PC-9 (cell line): ENCODE data around the gene C8G. TPM values are rescaled to one million over a fixed set of nuclear protein-coding genes. Genes with fewer than 3 reads are reported as not detected.

ENCODE experiments used
- BruUV-seq: library from RNA; stranded (reverse); fragments of 400-500 nt; replicated peaks from 2 replicates; lab custom pipeline; 2021; lab: Mats Ljungman, UMichigan
- CTCF ChIA-PET: fragments of 300-600 bp; sonication (Branson Sonifier 250); formaldehyde crosslinking; loops from one replicate; lab custom pipeline; 2022; ENCODE audit warnings: antibody characterized with exemption; lab: Charles Lee
- POLR2A ChIA-PET: fragments of 300-600 bp; sonication (Branson Sonifier 250); formaldehyde crosslinking; loops from one replicate; lab custom pipeline; 2022; ENCODE audit warnings: antibody characterized with exemption; ENCODE audit not compliant: unreplicated experiment; lab: Charles Lee
- DNase-seq, 2 experiments: peaks; one replicate each; pipeline versions ENCODE4 v3.0.0 to v3.0.0-alpha.2; 2015 to 2022; ENCODE audit warnings: mixed read lengths in 1 of 2
- H2AFZ ChIP-seq: fragments of 200-600 bp; sonication (generic); 2 replicates; pipeline ENCODE4 v1.8.1; 2017; ENCODE audit warnings: antibody characterized with exemption
- H3F3A ChIP-seq: fragments of 200-600 bp; sonication (generic); 2 replicates; pipeline ENCODE4 v1.8.1; 2017; ENCODE audit warnings: antibody characterized with exemption, mild to moderate bottlenecking, low read depth; ENCODE audit not compliant: insufficient read depth
- H3K27ac ChIP-seq: fragments of 200-600 bp; sonication (generic); 2 replicates; pipeline ENCODE4 v1.6.1; 2016; ENCODE audit warnings: mixed run types
- H3K27me3 ChIP-seq: fragments of 200-600 bp; sonication (generic); 2 replicates; pipeline ENCODE4 v1.6.1; 2016; ENCODE audit warnings: low read depth, mixed run types; ENCODE audit not compliant: insufficient read depth
- H3K36me3 ChIP-seq: fragments of 200-600 bp; sonication (generic); 2 replicates; pipeline ENCODE4 v1.6.1; 2016; ENCODE audit warnings: low read depth, mixed run types
- H3K4me1 ChIP-seq: fragments of 200-600 bp; sonication (generic); replicated peaks from 2 replicates; pipeline ENCODE4 v1.6.1; 2016; ENCODE audit warnings: mixed run types; ENCODE audit not compliant: insufficient read depth
- H3K4me2 ChIP-seq: fragments of 200-600 bp; sonication (generic); 2 replicates; pipeline ENCODE4 v1.6.1; 2017; ENCODE audit warnings: mixed run types
- H3K4me3 ChIP-seq: fragments of 200-600 bp; sonication (generic); 2 replicates; pipeline ENCODE4 v1.6.1; 2016; ENCODE audit warnings: mixed run types
- H3K79me2 ChIP-seq: fragments of 200-600 bp; sonication (generic); 2 replicates; pipeline ENCODE4 v1.6.1; 2017; ENCODE audit warnings: low read depth, mixed run types
- H3K9me2 ChIP-seq: fragments of 200-600 bp; sonication (generic); 2 replicates; pipeline ENCODE4 v1.8.1; 2017; ENCODE audit warnings: mild to moderate bottlenecking; ENCODE audit not compliant: insufficient read depth
- H3K9me3 ChIP-seq: fragments of 200-600 bp; sonication (generic); 2 replicates; pipeline ENCODE4 v1.8.1; 2016; ENCODE audit warnings: low read depth; ENCODE audit not compliant: insufficient read depth
- H4K20me1 ChIP-seq: fragments of 200-600 bp; sonication (generic); 2 replicates; pipeline ENCODE4 v1.8.1; 2017; ENCODE audit not compliant: insufficient read depth
- CTCF ChIP-seq: fragments of 200-600 bp; sonication (generic); conservative IDR thresholded peaks from 2 replicates; pipeline ENCODE4 v1.6.1; 2017; ENCODE audit warnings: mixed run types, antibody characterized with exemption, mild to moderate bottlenecking, moderate library complexity
- EZH2 ChIP-seq: fragments of 200-600 bp; sonication (generic); IDR thresholded peaks from 2 replicates; pipeline ENCODE4 v1.8.0; 2017; ENCODE audit warnings: antibody characterized with exemption, low read depth
- intact Hi-C: fragments of 100-400 bp; cut with micrococcal nuclease; formaldehyde crosslinking; loops from one replicate; pipeline ENCODE4 v1.10.0; 2022; ENCODE audit not compliant: unreplicated experiment
- total RNA-seq: library from RNA; stranded (reverse); gene quantifications from 2 replicates; pipeline ENCODE4 v1.2.3, GENCODE V29; 2021

Gene C8G
- total RNA-seq, 1 experiment from 2014 or later, result 2.3 TPM

GRCh38 chr9:136947028-136947891 lies 2.2 kb downstream of the C8G start:
- CTCF ChIA-PET, result interaction anchor here (0.5 to 2.2 kb wide), 13 partner anchors 31 to 139 kb away, joined by 3 to 46 read pairs (median 5); partner anchors contain the start of genes CLIC3 and MAN1B1

GRCh38 chr9:136947955-136948510 lies 3.0 kb downstream of the C8G start:
- H2AFZ ChIP-seq, result no peak overlapping the region
- no TSS peak for BruUV-seq

More at GRCh38 chr9:136947028-136947891, 2.2 kb downstream of the C8G start:
- Histone ChIP-seq H3K79me2 (peaks cover 18% of the 10 kb centered on the region), H3K9me3 (no peaks in the 10 kb centered on the region), H3K4me2 (no peak overlapping the region), H3F3A (peaks cover 21% of the 10 kb centered on the region; the same call in 1 of the 2 replicates), H3K36me3 (peaks cover 4% of the 10 kb centered on the region; the same call in 1 of the 2 replicates), H3K4me1 (peaks cover 26% of the 10 kb centered on the region), H3K9me2 (no peaks in the 10 kb centered on the region), H4K20me1 (no peaks in the 10 kb centered on the region; the same call in 1 of the 2 replicates), H2AFZ (no peak overlapping the region), H3K4me3 (no peak overlapping the region), H3K27ac (no peak overlapping the region), H3K27me3 (no peaks in the 10 kb centered on the region)
- DNase-seq, result no peak
- no peak for TF ChIP-seq CTCF
- no peak for TF ChIP-seq EZH2
- BruUV-seq, result no TSS peak
- POLR2A ChIA-PET, result interaction anchor here (0.5 to 1.2 kb wide), 5 partner anchors 49 to 545 kb away, joined by 3 to 9 read pairs (median 4); partner anchors contain the start of gene CLIC3
- intact Hi-C loops, result no loop called here

More at GRCh38 chr9:136947955-136948510, 3.0 kb downstream of the C8G start:
- no peaks in the 10 kb centered on the region for H3K9me2 ChIP-seq
- ChIA-PET CTCF (interaction anchor here (0.6 to 2.2 kb wide), 19 partner anchors 30 to 423 kb away, joined by 3 to 46 read pairs (median 4); partner anchors contain the start of genes CLIC3, FUT7 and MAN1B1), POLR2A (interaction anchor here (0.5 to 1.2 kb wide), 9 partner anchors 32 to 544 kb away, joined by 3 to 10 read pairs (median 4); partner anchors contain the start of gene CLIC3)
- peak; percentile 61 to 74 for DNase-seq
- H3K9me3 ChIP-seq, result no peaks in the 10 kb centered on the region
- peaks cover 24% of the 10 kb centered on the region for H3K4me1 ChIP-seq
- peaks cover 21% of the 10 kb centered on the region; the same call in 1 of the 2 replicates for H3F3A ChIP-seq
- peaks cover 10% of the 10 kb centered on the region for H3K79me2 ChIP-seq
- H3K4me2 ChIP-seq, result no peak overlapping the region
- H3K27me3 ChIP-seq, result no peaks in the 10 kb centered on the region
- TF ChIP-seq CTCF (peak; percentile 66), EZH2 (no peak)
- H3K4me3 ChIP-seq, result no peak overlapping the region
- no peaks in the 10 kb centered on the region for H3K36me3 ChIP-seq
- intact Hi-C loops, result loop anchor here (1.0 kb wide), 2 partner anchors 87 to 101 kb away; no protein-coding TSS in a partner anchor
- H4K20me1 ChIP-seq, result no peaks in the 10 kb centered on the region; the same call in 1 of the 2 replicates
- H3K27ac ChIP-seq, result peak overlapping the region; percentile 34; the same call in 1 of the 2 replicates
